GM21576 (cell line): Measurements from ENCODE around the gene LILRB3.
"Not testable (repeated sequence)": the region's sequence is repeated elsewhere in the genome, so short reads cannot be mapped to it uniquely, and the experiment has no call there.

Experiments
- ATAC-seq: cut with Tn5 transposase; IDR thresholded peaks from one replicate; pipeline ENCODE4 v1.9.1; 2021; ENCODE audit warnings: mild to moderate bottlenecking, moderate library complexity; ENCODE audit not compliant: unreplicated experiment

LILRB3 gene

GRCh38 chr19:54211235-54211634, 11.6 kb downstream of the LILRB3 start:
- ATAC-seq = no peak

- no peak for ATAC-seq
Observed at GRCh38 chr19:54209811-54210494, 12.9 kb downstream of the LILRB3 start.

- ATAC-seq = no peak
Observed at GRCh38 chr19:54209058-54209810, 13.6 kb downstream of the LILRB3 start.

- no peak for ATAC-seq
Observed at GRCh38 chr19:54208784-54209057, 14.1 kb downstream of the LILRB3 start.

GRCh38 chr19:54207983-54208783, 14.6 kb downstream of the LILRB3 start:
- ATAC-seq = peak; percentile 48

- no peak for ATAC-seq
Observed at GRCh38 chr19:54207676-54207982, 15.2 kb downstream of the LILRB3 start.

GRCh38 chr19:54207193-54207592, 15.6 kb downstream of the LILRB3 start:
- ATAC-seq = not testable (repeated sequence)

GRCh38 chr19:54206831-54207177, 16.0 kb downstream of the LILRB3 start:
- no peak for ATAC-seq

GRCh38 chr19:54206030-54206830, 16.6 kb downstream of the LILRB3 start:
- ATAC-seq = no peak

GRCh38 chr19:54204767-54205468, 17.9 kb downstream of the LILRB3 start:
- ATAC-seq = no peak

GRCh38 chr19:54203151-54203611, 19.6 kb downstream of the LILRB3 start:
- no peak for ATAC-seq

- ATAC-seq = no peak
Observed at GRCh38 chr19:54201980-54202379, 20.8 kb downstream of the LILRB3 start.

GRCh38 chr19:54201172-54201701, 21.6 kb downstream of the LILRB3 start:
- no peak for ATAC-seq

GRCh38 chr19:54199401-54199800, 23.4 kb downstream of the LILRB3 start:
- no peak for ATAC-seq

- ATAC-seq = no peak
Observed at GRCh38 chr19:54197121-54197520, 25.7 kb downstream of the LILRB3 start.

- no peak for ATAC-seq
Observed at GRCh38 chr19:54196536-54196935, 26.3 kb downstream of the LILRB3 start.

GRCh38 chr19:54194463-54194862, 28.3 kb downstream of the LILRB3 start:
- ATAC-seq = not testable (repeated sequence)

GRCh38 chr19:54193011-54193410, 29.8 kb downstream of the LILRB3 start:
- no peak for ATAC-seq

GRCh38 chr19:54191811-54192453, 30.9 kb downstream of the LILRB3 start:
- ATAC-seq = no peak
